Right lobe of liver (tissue), 6 donors: ENCODE results near the gene NCK1. TPM values are rescaled to one million over a fixed set of nuclear protein-coding genes. Genes with fewer than 3 reads are reported as not detected.

Experiments used
- ATAC-seq, 4 donors: fragments of 200-7000 bp; cut with Tn5 transposase; one replicate each; pipeline ENCODE4 v1.9.1; 2020; ENCODE audit warnings: mild to moderate bottlenecking in 4 of 4, moderate library complexity in 4 of 4
- DNase-seq, 3 donors: peaks; one replicate each; pipeline ENCODE4 v3.0.0-alpha.2; 2020
- H3K27ac ChIP-seq, 3 donors: fragments of 200-600 bp; one replicate each; pipeline ENCODE4 v1.8.0; 2022
- H3K27me3 ChIP-seq, 2 donors: fragments of 200-600 bp; one replicate each; pipeline ENCODE4 v1.8.0; 2022
- H3K36me3 ChIP-seq, 4 donors: fragments of 200-600 bp; sonication (generic) in 1 of 4; one replicate each; pipeline versions ENCODE4 v1.5.1 to v1.8.0; 2017 to 2022; ENCODE audit warnings: control low read depth in 1 of 4
- H3K4me1 ChIP-seq, 4 donors: fragments of 200-600 bp; sonication (generic) in 1 of 4; one replicate each; pipeline versions ENCODE4 v1.5.1 to v1.8.0; 2017 to 2022; ENCODE audit warnings: control low read depth in 1 of 4
- H3K4me3 ChIP-seq, 3 donors: fragments of 200-600 bp; one replicate each; pipeline ENCODE4 v1.8.0; 2022
- H3K9me3 ChIP-seq, 4 donors: fragments of 200-600 bp; sonication (generic) in 1 of 4; one replicate each; pipeline versions ENCODE4 v1.5.1 to v1.8.0; 2017 to 2022; ENCODE audit warnings: control low read depth in 1 of 4
- POLR2A ChIP-seq: fragments of 450-650 bp; IDR thresholded peaks from one replicate; pipeline ENCODE4 v1.6.1; 2017; ENCODE audit warnings: antibody characterized with exemption, mild to moderate bottlenecking
- WGBS: methylation state at CpG from one replicate; pipeline ENCODE4 v1.1.6; 2018; ENCODE audit warnings: low coverage, low lambda C conversion rate; ENCODE audit not compliant: insufficient coverage; ENCODE audit errors: missing lambda C conversion rate; 5-methylcytosine and 5-hydroxymethylcytosine counted together
- intact Hi-C, 2 donors: fragments of 100-400 bp; cut with DNase I; formaldehyde crosslinking; loops; one replicate each; pipeline versions ENCODE4 v1.11.2 to v1.14.1; 2022
- total RNA-seq, 6 experiments: library from RNA; depleted of rRNA in 2 of 6; stranded (reverse); fragments of >200 nt in 2 of 6; fragmentation: NEBNext Ultra II Directional in 3 of 6; extraction: Animal tissue kit (Norgen Biotek cat#: 25700) in 3 of 6; gene quantifications; one replicate each; pipeline versions ENCODE4 v1.1.0 to v1.2.4, GENCODE V29; 2016 to 2023
- TF ChIP-seq, protein P1 (sequence below), 4 donors: fragments of 200-600 bp in 3 of 4; fragments of 450-650 bp in 1 of 4; IDR thresholded peaks; one replicate each; pipeline versions ENCODE4 v1.5.1 to v1.8.0; 2016 to 2022; ENCODE audit warnings: antibody characterized with exemption in 4 of 4, mild to moderate bottlenecking in 2 of 4
- donor health status: DM: no; HTN: yes; CAD: no.
- donor health status: DM: no; HTN: no; CAD: no.
- donor health status: DM: no; HTN: no; CAD: no.
- donor health status: DM: no; HTN: yes; CAD: no.
- donor health status: DM: no; HTN: yes; CAD: no.

Gene NCK1
- total RNA-seq, 6 experiments from 2014 or later = 21.4 to 27.0 (median 23.7) TPM

DNA sequence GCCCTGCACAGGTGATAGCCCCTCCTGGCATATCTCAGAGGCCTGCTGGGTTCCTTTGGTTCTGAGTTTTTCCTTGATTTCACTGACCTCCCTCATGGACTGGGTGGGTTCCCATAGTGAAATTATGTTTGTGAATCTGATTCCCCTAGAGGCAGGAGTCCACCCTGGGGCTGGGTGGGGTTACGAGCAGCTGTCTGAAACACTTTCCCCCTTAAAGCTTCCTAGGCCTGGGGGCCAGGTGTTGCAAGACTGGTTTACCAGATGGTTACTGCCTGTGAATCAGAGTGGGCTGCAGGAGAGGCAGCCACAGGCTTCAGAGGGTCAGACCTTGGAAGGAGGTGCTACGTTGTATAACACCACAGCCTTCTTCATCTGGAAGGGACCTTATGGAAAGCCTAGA, 130.1 kb downstream of the NCK1 start:
- no peak for TF ChIP-seq POLR2A
- TF ChIP-seq, protein P1, sequence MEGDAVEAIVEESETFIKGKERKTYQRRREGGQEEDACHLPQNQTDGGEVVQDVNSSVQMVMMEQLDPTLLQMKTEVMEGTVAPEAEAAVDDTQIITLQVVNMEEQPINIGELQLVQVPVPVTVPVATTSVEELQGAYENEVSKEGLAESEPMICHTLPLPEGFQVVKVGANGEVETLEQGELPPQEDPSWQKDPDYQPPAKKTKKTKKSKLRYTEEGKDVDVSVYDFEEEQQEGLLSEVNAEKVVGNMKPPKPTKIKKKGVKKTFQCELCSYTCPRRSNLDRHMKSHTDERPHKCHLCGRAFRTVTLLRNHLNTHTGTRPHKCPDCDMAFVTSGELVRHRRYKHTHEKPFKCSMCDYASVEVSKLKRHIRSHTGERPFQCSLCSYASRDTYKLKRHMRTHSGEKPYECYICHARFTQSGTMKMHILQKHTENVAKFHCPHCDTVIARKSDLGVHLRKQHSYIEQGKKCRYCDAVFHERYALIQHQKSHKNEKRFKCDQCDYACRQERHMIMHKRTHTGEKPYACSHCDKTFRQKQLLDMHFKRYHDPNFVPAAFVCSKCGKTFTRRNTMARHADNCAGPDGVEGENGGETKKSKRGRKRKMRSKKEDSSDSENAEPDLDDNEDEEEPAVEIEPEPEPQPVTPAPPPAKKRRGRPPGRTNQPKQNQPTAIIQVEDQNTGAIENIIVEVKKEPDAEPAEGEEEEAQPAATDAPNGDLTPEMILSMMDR (IDR thresholded peaks at IDR 0.05) = no peak
- WGBS = 94% methylated on average over 2 of the region's 2 CpGs
- no peaks in the 10 kb centered on the region for H3K27me3 ChIP-seq
- DNase-seq = no peak
- ATAC-seq = no peak
- no peak overlapping the region for H3K27ac ChIP-seq
- intact Hi-C loops = no loop called here
- peaks cover 0 to 10% (median 3%) of the 10 kb centered on the region in 4 donors for H3K4me1 ChIP-seq
- H3K36me3 ChIP-seq = no peaks in the 10 kb centered on the region
- no peaks in the 10 kb centered on the region for H3K9me3 ChIP-seq
- H3K4me3 ChIP-seq = no peak overlapping the region

DNA sequence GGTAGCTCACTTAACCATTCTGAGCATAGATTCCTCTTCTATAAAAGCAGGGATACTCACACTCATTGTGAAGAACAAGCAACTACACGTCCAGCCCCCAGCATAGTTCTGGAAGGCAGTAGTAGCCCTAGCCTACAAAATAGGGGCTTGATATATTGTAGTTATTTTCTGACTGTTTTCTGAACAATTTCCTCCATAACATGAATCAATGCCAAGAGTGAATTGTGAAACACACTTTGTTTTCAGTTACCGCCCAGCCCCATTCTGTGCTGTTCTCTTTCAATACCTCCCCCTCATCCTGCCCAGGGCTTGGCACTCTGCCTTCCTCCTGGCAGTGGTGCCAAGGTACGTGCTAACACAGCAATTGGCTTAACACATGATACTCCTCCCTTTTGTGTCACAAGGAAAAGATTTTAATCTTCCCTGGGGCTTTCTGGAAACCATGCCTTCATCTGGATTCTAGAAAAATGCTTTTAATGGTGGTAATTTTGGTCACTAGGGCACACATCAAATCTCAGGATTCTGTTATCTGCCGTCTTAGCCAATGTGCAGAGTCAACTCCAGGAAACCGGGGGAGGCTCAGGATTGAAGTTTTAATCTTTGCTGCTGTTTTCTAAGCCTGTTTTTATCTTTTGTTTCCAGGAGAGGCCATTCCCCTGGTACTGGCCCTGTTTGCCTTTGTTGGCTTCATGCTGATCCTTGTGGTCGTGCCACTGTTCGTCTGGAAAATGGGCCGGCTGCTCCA, 132.9 kb downstream of the NCK1 start:
- Histone ChIP-seq H3K4me3 (no peak overlapping the region), H3K36me3 (no peaks in the 10 kb centered on the region), H3K4me1 (peaks cover 0 to 10% (median 3%) of the 10 kb centered on the region in 4 donors), H3K27ac (peak overlapping the region; percentile 63 to 84 (median 75)), H3K27me3 (no peaks in the 10 kb centered on the region), H3K9me3 (no peaks in the 10 kb centered on the region)
- intact Hi-C loops = no loop called here
- DNase-seq = peak; percentile 88 to 91 (median 89)
- peak; percentile 92 to 97 (median 94) for ATAC-seq
- TF ChIP-seq, protein P1 (IDR thresholded peaks at IDR 0.05) = no peak
- no peak for TF ChIP-seq POLR2A
- WGBS = 31% methylated on average over 8 of the region's 8 CpGs

DNA sequence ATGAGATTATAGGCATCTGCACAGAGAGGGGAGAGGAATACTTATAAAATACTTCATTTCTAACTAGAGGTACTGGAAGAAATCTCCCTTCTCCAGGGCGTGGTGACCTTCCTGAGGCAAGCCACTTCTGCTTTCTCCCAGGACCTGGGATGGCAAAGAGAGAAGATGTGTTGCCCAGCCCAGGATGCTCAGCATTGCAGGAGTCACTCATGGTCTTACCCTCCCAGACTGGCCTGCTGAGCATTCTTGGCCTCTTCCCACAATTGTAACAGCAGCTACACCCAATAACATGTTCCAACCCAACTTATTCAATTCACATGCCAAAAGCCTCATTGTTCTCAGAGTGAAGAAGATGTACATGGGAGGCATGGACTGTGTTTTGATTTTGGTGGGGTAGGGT, 133.6 kb downstream of the NCK1 start:
- Histone ChIP-seq H3K9me3 (no peaks in the 10 kb centered on the region), H3K4me1 (peaks cover 0 to 10% (median 3%) of the 10 kb centered on the region in 4 donors), H3K27ac (peak overlapping the region; percentile 63 to 84 (median 75)), H3K4me3 (no peak overlapping the region), H3K27me3 (no peaks in the 10 kb centered on the region), H3K36me3 (no peaks in the 10 kb centered on the region)
- ATAC-seq = peak in 1 of 4 donors; percentile 4
- intact Hi-C loops = no loop called here
- DNase-seq = no peak
- WGBS = no CpG with 5 or more reads among the region's 1 CpG
- no peak for TF ChIP-seq POLR2A
- TF ChIP-seq, protein P1 (IDR thresholded peaks at IDR 0.05) = no peak

Other genes with a start within 250 kb of the NCK1 start
- gene STAG1, start 109.8 kb upstream of the NCK1 start, total RNA-seq = 10 to 100 TPM in 5 of 6 experiments, 1 to 10 TPM in 1; 8.2 to 18.5 (median 12.7) TPM
- gene SLC35G2, start 43.1 kb upstream of the NCK1 start, total RNA-seq = 1 to 10 TPM in 3 of 6 experiments, under 1 TPM in 3; 0.51 to 2.7 (median 1.7) TPM
- 1 to 10 TPM in 2 of 6 experiments, under 1 TPM in 4; 0.30 to 6.6 (median 0.52) TPM for gene IL20RB, start 95.8 kb downstream of the NCK1 start, total RNA-seq